Placental pericyte (primary cell): ENCODE results near the gene UHRF1. TPM values are rescaled to one million over a fixed set of nuclear protein-coding genes. Genes with fewer than 3 reads are reported as not detected.

Source experiments
- small RNA-seq: library from RNA; depleted of rRNA; stranded (forward); fragments of <200 nt; gene quantifications from one replicate; pipeline ENCODE3, GENCODE V24; 2012; ENCODE audit warnings: low replicate concordance
- total RNA-seq: library from RNA; depleted of rRNA; stranded (reverse); fragments of >200 nt; gene quantifications from 2 replicates; pipeline ENCODE4 v1.2.3, GENCODE V29; 2012

The UHRF1 gene
- total RNA-seq: 2.8 and 110 TPM in 2 replicates

DNA sequence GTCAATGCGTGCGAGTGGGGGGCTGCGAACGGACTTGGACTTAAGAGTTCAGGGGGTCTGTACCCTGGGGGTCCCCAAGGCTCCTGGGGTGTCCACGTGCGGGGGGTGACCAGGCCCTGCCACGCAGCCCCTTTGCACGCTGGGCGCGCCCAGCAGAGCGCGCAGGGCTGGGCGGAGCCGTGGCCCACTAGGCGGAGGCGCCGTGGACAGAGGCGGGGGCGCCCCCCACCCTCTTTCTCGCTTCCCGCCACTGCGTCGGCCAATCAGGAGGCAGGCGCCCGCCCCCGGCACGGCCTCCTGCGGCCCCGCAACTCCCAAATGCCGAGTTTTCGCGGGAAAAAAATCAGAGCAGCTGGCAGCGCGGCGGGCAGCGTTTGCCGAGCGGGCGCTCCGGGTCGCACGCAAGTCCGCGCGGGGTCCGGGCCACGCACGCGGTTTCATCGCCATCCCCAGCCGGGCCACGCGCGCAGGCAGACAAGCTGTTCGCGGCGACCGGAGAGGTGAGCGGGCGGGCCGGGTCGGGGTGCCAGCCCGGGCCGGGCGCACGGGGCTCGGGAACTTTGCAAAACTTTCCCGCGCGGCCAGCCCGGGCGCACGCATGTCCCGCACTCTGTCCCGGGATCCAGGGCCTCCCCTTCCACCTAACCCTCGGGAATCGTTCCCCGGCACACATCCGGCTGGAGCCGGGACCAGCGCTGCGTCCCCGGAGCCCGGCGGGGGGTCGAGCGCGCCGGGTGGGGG lies at the start of gene UHRF1:
Gene UHRF1 (plus strand): TSS at position 346 of the 741 bp plus-strand sequence. CDS start 1,385 bp downstream, outside the sequence.

GRCh38 chr19:4867534-4868285 lies 41.6 kb upstream of the UHRF1 start, which contains the start of gene PLIN3:
Gene PLIN3, minus strand, starts transcription at chr19:4867667. Its CDS starts 6,273 bp downstream, at chr19:4861394.

GRCh38 chr19:4902796-4903195 lies 6.5 kb upstream of the UHRF1 start, which contains the start of gene ARRDC5:
Gene ARRDC5, minus strand, starts transcription at chr19:4902896. Its CDS starts 71 bp downstream, at chr19:4902825.

GRCh38 chr19:4968462-4969291 lies 59.4 kb downstream of the UHRF1 start, which contains the start of gene KDM4B:
Gene KDM4B, plus strand, starts transcription at chr19:4969113. Its CDS starts 63,778 bp downstream, at chr19:5032891.

Small RNA genes lying within 50 kb of the gene (small RNA-seq; reads per million reads assigned to genes)
- not detected for gene MIR4747

Other genes with a start within 250 kb of the UHRF1 start
- 159 and 290 TPM in 2 replicates for gene MYDGF, start 239.2 kb upstream of the UHRF1 start, total RNA-seq
- gene DPP9, start 185.7 kb upstream of the UHRF1 start, total RNA-seq: 85.8 and 87.1 TPM in 2 replicates
- 15.5 and 24.3 TPM in 2 replicates for gene FEM1A, start 117.8 kb upstream of the UHRF1 start, total RNA-seq
- 4.6 and 6.1 TPM in 2 replicates for gene TICAM1, start 77.8 kb upstream of the UHRF1 start, total RNA-seq
- gene PLIN3, start 41.8 kb upstream of the UHRF1 start, total RNA-seq: 173 and 343 TPM in 2 replicates
- gene ARRDC5, start 6.6 kb upstream of the UHRF1 start, total RNA-seq: not detected in 2 replicates
- gene KDM4B, start 59.6 kb downstream of the UHRF1 start, total RNA-seq: 19.0 and 21.6 TPM in 2 replicates